ENCODE results near the gene AKAP11. TPM values are rescaled to one million over a fixed set of nuclear protein-coding genes. Genes with fewer than 3 reads are reported as not detected.
"Not testable (repeated sequence)": the region's sequence is repeated elsewhere in the genome, so short reads cannot be mapped to it uniquely, and the experiment has no call there.

AKAP11 gene
- 17.1 TPM for polyA plus RNA-seq (2013, experiment 1 of 2)
- polyA plus RNA-seq (2013, experiment 2 of 2): 16.8 TPM

GRCh38 chr13:42272115-42272803 is at the start of gene AKAP11:
AKAP11 (plus strand) TSS chr13:42272152; CDS start chr13:42286349, 14,197 bp downstream.
- no peaks in the 10 kb centered on the region for H3K36me3 ChIP-seq (ENCODE audit: control insufficient read depth, insufficient read depth, low read length)
- H3K9me3 ChIP-seq (ENCODE audit: control insufficient read depth, low read length): peaks cover 10% of the 10 kb centered on the region
- H3K27ac ChIP-seq (ENCODE audit: low read depth, low read length, severe bottlenecking): peak within 1 kb of the TSS; percentile 82
- H3K4me3 ChIP-seq (ENCODE audit: extremely low read depth, insufficient read depth, low read length, poor library complexity, severe bottlenecking): peak within 1 kb of the TSS; percentile 67
- no peaks in the 10 kb centered on the region for H3K4me1 ChIP-seq (ENCODE audit: control insufficient read depth, insufficient read depth, low read length, poor library complexity, severe bottlenecking)
- 0% methylated on average over 40 to 45 of the region's 59 CpGs for WGBS, 2 experiments (ENCODE audit: insufficient coverage in 2 of 2)

- Histone ChIP-seq H3K9me3 (ENCODE audit: control insufficient read depth, low read length) (no peaks in the 10 kb centered on the region), H3K36me3 (ENCODE audit: control insufficient read depth, insufficient read depth, low read length) (peaks cover 30% of the 10 kb centered on the region), H3K4me1 (ENCODE audit: control insufficient read depth, insufficient read depth, low read length, poor library complexity, severe bottlenecking) (no peaks in the 10 kb centered on the region), H3K4me3 (ENCODE audit: extremely low read depth, insufficient read depth, low read length, poor library complexity, severe bottlenecking) (no peak overlapping the region), H3K27ac (ENCODE audit: low read depth, low read length, severe bottlenecking) (no peak overlapping the region)
- 80% methylated on average over 1 of the region's 4 CpGs; no CpG with 5 or more reads in 1 of the 2 experiments for WGBS, 2 experiments (ENCODE audit: insufficient coverage in 2 of 2)
Measured at GRCh38 chr13:42223681-42224080, 48.3 kb upstream of the AKAP11 start.

GRCh38 chr13:42225051-42225450 is 46.9 kb upstream of the AKAP11 start:
- no peak overlapping the region for H3K27ac ChIP-seq (ENCODE audit: low read depth, low read length, severe bottlenecking)
- H3K36me3 ChIP-seq (ENCODE audit: control insufficient read depth, insufficient read depth, low read length): peaks cover 37% of the 10 kb centered on the region
- no peak overlapping the region for H3K4me3 ChIP-seq (ENCODE audit: extremely low read depth, insufficient read depth, low read length, poor library complexity, severe bottlenecking)
- 73% methylated on average over 2 of the region's 2 CpGs; no CpG with 5 or more reads in 1 of the 2 experiments for WGBS, 2 experiments (ENCODE audit: insufficient coverage in 2 of 2)
- no peaks in the 10 kb centered on the region for H3K4me1 ChIP-seq (ENCODE audit: control insufficient read depth, insufficient read depth, low read length, poor library complexity, severe bottlenecking)
- no peaks in the 10 kb centered on the region for H3K9me3 ChIP-seq (ENCODE audit: control insufficient read depth, low read length)

- not testable (repeated sequence) for H3K4me3 ChIP-seq (ENCODE audit: extremely low read depth, insufficient read depth, low read length, poor library complexity, severe bottlenecking); H3K4me1 ChIP-seq (ENCODE audit: control insufficient read depth, insufficient read depth, low read length, poor library complexity, severe bottlenecking); H3K27ac ChIP-seq (ENCODE audit: low read depth, low read length, severe bottlenecking); H3K9me3 ChIP-seq (ENCODE audit: control insufficient read depth, low read length)
- H3K36me3 ChIP-seq (ENCODE audit: control insufficient read depth, insufficient read depth, low read length): peaks cover 27% of the 10 kb centered on the region
- WGBS, 2 experiments (ENCODE audit: insufficient coverage in 2 of 2): 80 to 88% methylated on average over 1 to 4 of the region's 5 CpGs
Measured at GRCh38 chr13:42226759-42227158, 45.2 kb upstream of the AKAP11 start.

- peaks cover 18% of the 10 kb centered on the region for H3K36me3 ChIP-seq (ENCODE audit: control insufficient read depth, insufficient read depth, low read length)
- no peak overlapping the region for H3K4me3 ChIP-seq (ENCODE audit: extremely low read depth, insufficient read depth, low read length, poor library complexity, severe bottlenecking)
- H3K9me3 ChIP-seq (ENCODE audit: control insufficient read depth, low read length): no peaks in the 10 kb centered on the region
- no peak overlapping the region for H3K27ac ChIP-seq (ENCODE audit: low read depth, low read length, severe bottlenecking)
- WGBS, 2 experiments (ENCODE audit: insufficient coverage in 2 of 2): 71 to 100% methylated on average over 1 of the region's 1 CpG
- no peaks in the 10 kb centered on the region for H3K4me1 ChIP-seq (ENCODE audit: control insufficient read depth, insufficient read depth, low read length, poor library complexity, severe bottlenecking)
Measured at GRCh38 chr13:42228527-42228926, 43.4 kb upstream of the AKAP11 start.

- Histone ChIP-seq H3K27ac (ENCODE audit: low read depth, low read length, severe bottlenecking) (no peak overlapping the region), H3K36me3 (ENCODE audit: control insufficient read depth, insufficient read depth, low read length) (peaks cover 15% of the 10 kb centered on the region), H3K4me3 (ENCODE audit: extremely low read depth, insufficient read depth, low read length, poor library complexity, severe bottlenecking) (no peak overlapping the region), H3K4me1 (ENCODE audit: control insufficient read depth, insufficient read depth, low read length, poor library complexity, severe bottlenecking) (no peaks in the 10 kb centered on the region), H3K9me3 (ENCODE audit: control insufficient read depth, low read length) (no peaks in the 10 kb centered on the region)
- WGBS, 2 experiments (ENCODE audit: insufficient coverage in 2 of 2): 83% methylated on average over 1 of the region's 3 CpGs
Measured at GRCh38 chr13:42229287-42229686, 42.7 kb upstream of the AKAP11 start.

GRCh38 chr13:42232671-42233070 is 39.3 kb upstream of the AKAP11 start:
- Histone ChIP-seq H3K9me3 (ENCODE audit: control insufficient read depth, low read length) (no peaks in the 10 kb centered on the region), H3K4me3 (ENCODE audit: extremely low read depth, insufficient read depth, low read length, poor library complexity, severe bottlenecking) (no peak overlapping the region), H3K27ac (ENCODE audit: low read depth, low read length, severe bottlenecking) (no peak overlapping the region), H3K4me1 (ENCODE audit: control insufficient read depth, insufficient read depth, low read length, poor library complexity, severe bottlenecking) (no peaks in the 10 kb centered on the region), H3K36me3 (ENCODE audit: control insufficient read depth, insufficient read depth, low read length) (peaks cover 7% of the 10 kb centered on the region)
- 87 to 100% methylated on average over 2 to 4 of the region's 4 CpGs for WGBS, 2 experiments (ENCODE audit: insufficient coverage in 2 of 2)

- no CpG with 5 or more reads among the region's 1 CpG for WGBS, 2 experiments (ENCODE audit: insufficient coverage in 2 of 2)
- Histone ChIP-seq H3K36me3 (ENCODE audit: control insufficient read depth, insufficient read depth, low read length) (peaks cover 7% of the 10 kb centered on the region), H3K4me3 (ENCODE audit: extremely low read depth, insufficient read depth, low read length, poor library complexity, severe bottlenecking) (no peak overlapping the region), H3K27ac (ENCODE audit: low read depth, low read length, severe bottlenecking) (no peak overlapping the region), H3K4me1 (ENCODE audit: control insufficient read depth, insufficient read depth, low read length, poor library complexity, severe bottlenecking) (no peaks in the 10 kb centered on the region), H3K9me3 (ENCODE audit: control insufficient read depth, low read length) (no peaks in the 10 kb centered on the region)
Measured at GRCh38 chr13:42233726-42234125, 38.2 kb upstream of the AKAP11 start.

GRCh38 chr13:42239161-42239560 is 32.8 kb upstream of the AKAP11 start:
- H3K4me1 ChIP-seq (ENCODE audit: control insufficient read depth, insufficient read depth, low read length, poor library complexity, severe bottlenecking): no peaks in the 10 kb centered on the region
- no peaks in the 10 kb centered on the region for H3K9me3 ChIP-seq (ENCODE audit: control insufficient read depth, low read length)
- no peaks in the 10 kb centered on the region for H3K36me3 ChIP-seq (ENCODE audit: control insufficient read depth, insufficient read depth, low read length)
- H3K27ac ChIP-seq (ENCODE audit: low read depth, low read length, severe bottlenecking): no peak overlapping the region
- H3K4me3 ChIP-seq (ENCODE audit: extremely low read depth, insufficient read depth, low read length, poor library complexity, severe bottlenecking): no peak overlapping the region
- WGBS, 2 experiments (ENCODE audit: insufficient coverage in 2 of 2): no CpG with 5 or more reads among the region's 1 CpG

GRCh38 chr13:42239644-42240043 is 32.3 kb upstream of the AKAP11 start:
- Histone ChIP-seq H3K9me3 (ENCODE audit: control insufficient read depth, low read length) (no peaks in the 10 kb centered on the region), H3K36me3 (ENCODE audit: control insufficient read depth, insufficient read depth, low read length) (no peaks in the 10 kb centered on the region), H3K4me1 (ENCODE audit: control insufficient read depth, insufficient read depth, low read length, poor library complexity, severe bottlenecking) (no peaks in the 10 kb centered on the region), H3K4me3 (ENCODE audit: extremely low read depth, insufficient read depth, low read length, poor library complexity, severe bottlenecking) (no peak overlapping the region), H3K27ac (ENCODE audit: low read depth, low read length, severe bottlenecking) (no peak overlapping the region)

GRCh38 chr13:42246541-42246940 is 25.4 kb upstream of the AKAP11 start:
- Histone ChIP-seq H3K27ac (ENCODE audit: low read depth, low read length, severe bottlenecking) (no peak overlapping the region), H3K4me3 (ENCODE audit: extremely low read depth, insufficient read depth, low read length, poor library complexity, severe bottlenecking) (no peak overlapping the region), H3K4me1 (ENCODE audit: control insufficient read depth, insufficient read depth, low read length, poor library complexity, severe bottlenecking) (no peaks in the 10 kb centered on the region), H3K9me3 (ENCODE audit: control insufficient read depth, low read length) (no peaks in the 10 kb centered on the region), H3K36me3 (ENCODE audit: control insufficient read depth, insufficient read depth, low read length) (no peaks in the 10 kb centered on the region)
- 92 to 100% methylated on average over 4 to 5 of the region's 8 CpGs for WGBS, 2 experiments (ENCODE audit: insufficient coverage in 2 of 2)

Data from mesodermal cell (in vitro differentiated cells).